Stimulated activated CD4-positive, alpha-beta T cell treated with anti-CD3 and anti-CD28 coated beads, Interleukin-4, amount 100 ng/mL, for 48 hours (primary cell): ENCODE measurements around the gene SH3GL3.

Source experiments
- DNase-seq, 2 donors: peaks; one replicate each; pipeline ENCODE4 v3.0.0-alpha.2; 2020; ENCODE audit warnings: low read depth in 2 of 2

Gene SH3GL3

DNA sequence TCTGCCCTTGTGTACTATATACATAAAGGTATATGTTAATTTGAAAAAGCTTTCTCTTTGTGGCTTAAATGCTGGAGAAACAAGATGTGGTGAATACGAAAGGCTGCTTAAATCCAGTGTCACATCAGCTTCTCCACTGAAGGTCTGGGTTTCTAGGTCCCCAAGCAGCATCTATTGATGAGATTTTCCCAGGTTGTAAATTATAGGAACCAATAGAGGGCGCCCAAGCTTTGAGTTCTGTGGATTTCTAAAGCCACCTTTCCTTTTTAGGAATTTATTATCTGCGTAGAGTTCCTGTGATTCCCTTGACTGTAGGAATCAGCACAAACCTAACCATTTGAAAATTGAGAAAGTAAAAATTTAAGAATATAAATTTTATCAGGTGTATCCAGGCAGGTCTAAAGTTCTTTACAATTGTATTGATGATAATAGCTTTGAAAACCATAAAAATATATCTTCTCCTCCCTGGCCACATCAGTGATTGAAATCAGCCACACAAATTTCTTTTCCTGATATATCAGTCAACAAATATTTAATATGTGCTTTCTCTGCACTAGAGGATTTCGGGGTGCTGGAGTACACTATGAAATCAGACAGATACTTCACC is 118.5 kb downstream of the SH3GL3 start:
- DNase-seq: no peak

- DNase-seq: no peak
Observed at GRCh38 chr15:83567318-83567717, 120.2 kb downstream of the SH3GL3 start.

GRCh38 chr15:83569341-83569740 is 122.2 kb downstream of the SH3GL3 start:
- no peak for DNase-seq

DNA sequence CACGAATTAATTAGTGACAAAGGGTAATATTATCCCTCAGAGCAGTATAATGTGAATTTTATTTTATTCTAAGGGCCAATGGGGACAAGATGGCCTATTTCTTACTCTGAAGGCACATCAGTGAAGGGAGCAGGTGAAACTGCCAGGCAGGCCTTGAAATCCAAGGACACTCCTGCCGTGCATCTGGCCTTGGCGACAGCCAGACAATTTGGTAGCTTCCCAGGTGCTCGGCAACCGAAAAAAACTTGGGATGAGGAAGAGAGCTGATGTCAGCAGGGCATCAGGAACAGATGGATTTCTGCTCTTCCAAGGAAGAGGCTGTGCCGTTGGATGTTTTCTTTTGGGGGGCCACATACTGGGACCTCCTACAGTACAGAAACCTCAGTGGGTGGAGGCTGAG is 123.6 kb downstream of the SH3GL3 start:
- no peak for DNase-seq

DNA sequence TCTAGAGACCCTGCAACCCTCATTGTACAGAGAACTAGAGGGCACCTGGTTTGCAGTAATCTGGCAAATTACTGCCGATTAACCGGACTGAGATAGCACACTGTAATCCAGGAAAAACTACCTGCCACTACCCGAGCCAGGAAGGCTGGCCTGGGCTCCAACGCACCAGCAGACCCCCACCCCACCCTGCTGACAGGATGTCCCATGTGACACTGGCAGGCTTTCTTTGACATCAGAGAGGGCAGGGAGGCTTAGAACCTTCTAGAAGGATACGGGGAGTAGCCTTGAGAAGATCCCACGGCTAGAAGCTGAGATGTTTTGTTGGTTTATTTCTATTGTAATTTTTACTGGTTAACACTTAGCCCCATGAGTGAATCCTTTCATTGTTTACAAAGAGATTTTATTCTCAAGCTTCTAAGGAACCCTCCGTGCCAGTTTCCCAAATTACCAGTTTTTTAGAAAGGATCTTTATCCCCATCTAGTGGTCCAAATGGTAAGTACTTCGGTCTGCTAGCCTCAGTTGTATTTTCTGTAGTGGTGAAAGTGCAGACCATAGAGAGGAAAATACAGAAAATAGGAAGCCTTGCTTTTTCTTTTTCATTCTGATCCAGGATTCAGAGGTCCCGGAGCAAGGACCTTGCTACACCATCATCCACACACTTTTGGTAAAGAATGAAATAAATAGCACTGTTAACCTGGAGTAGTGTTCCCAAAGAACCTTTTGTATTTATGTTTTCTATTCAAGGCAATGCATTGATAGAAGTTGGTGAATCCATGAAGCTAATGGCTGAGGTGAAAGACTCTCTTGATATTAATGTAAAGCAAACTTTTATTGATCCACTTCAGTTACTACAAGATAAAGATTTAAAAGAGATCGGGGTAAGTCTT is 124.9 kb downstream of the SH3GL3 start:
- no peak for DNase-seq

GRCh38 chr15:83574345-83574744 is 127.2 kb downstream of the SH3GL3 start:
- DNase-seq: no peak

DNA sequence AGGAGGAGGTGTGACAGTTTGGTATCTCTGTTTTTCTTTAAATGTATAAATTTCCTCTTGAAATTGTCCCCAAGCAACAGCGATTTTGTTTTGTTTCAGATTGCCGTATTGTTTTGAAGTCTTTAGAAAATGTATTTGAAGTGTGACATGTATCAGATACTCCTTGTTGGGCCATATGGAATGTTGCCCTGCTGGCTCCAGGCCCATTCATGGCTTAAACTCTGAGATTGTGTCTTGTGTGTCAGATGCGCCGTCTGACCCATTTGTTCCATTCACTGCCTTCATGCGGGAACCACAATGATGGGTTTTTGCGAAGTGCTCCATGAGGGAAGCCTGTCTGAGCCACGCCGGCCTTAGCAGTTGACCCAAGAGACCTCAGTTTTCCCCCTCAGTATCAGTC is 131.6 kb downstream of the SH3GL3 start:
- DNase-seq: no peak

DNA sequence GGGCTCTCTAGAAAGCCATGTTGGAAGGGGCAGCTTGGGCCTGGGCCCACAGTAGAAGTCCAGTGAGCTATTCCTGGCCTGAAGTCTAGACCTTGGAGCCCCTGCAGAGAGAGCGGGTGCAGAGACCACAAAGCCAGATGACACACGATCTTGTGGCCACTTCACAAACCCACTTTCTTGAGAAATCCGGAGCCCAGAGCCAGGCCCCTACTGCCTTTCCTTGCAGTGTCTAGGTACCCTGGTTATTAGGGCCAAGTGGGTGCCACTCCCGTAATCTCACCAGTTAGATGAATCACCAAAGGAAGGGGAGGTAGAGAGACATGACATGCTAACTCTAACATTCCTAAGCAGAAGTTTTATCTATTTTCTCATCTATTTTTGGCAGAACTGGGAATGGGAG is 134.2 kb downstream of the SH3GL3 start:
- no peak for DNase-seq

DNA sequence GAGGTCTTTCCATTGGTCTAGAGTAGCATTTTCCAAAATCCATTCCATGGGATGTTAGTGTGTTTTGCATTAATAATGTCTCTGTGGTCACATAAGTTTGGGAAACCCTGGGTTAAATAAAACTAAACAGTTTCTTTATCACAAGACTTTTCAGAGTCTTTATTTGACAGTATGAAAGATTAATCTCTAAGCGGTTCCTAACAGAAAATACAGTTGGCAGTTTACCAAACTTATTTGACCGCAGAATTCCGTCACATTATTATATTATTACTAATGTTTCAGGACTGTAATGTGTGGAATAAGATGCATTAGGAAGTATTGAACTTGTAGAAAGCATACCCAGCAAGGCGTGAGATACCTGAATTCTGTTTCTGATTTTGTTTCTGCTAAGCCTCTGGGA is 135.2 kb downstream of the SH3GL3 start:
- no peak for DNase-seq

DNA sequence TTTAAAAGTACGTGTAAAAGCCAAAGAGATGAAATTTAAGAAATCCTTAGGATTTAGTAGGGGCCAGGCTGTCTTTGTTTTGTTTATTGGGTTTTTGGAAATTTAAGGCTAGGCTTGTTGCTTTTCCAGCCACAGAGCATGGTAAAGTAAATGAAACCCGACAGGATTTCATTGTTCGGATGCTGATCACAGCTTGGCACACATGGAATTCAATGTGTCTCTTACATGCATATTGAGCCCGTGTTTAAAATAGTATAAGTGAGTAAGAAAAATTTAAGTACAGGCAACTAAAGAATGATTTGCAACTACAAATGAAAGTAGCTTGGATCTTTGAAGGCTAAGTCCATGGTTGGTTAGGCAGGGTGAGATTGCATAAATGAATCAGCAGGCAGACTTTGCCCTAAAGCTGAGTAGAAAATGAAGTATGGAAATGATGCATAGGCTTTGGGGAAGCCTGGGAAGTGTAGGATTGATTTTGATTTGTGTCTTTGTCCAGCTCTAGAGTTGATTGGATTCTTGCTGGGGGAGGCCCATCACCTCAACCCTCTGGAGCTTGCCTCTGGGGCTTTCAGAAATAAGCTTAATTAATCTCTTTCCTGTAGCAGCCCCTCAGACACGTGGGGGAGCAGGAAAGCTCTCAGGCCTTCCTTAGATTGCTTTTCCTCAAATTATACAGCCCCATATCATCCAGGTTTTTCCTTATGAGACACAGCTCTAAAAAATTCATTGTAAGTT is 138.6 kb downstream of the SH3GL3 start:
- no peak for DNase-seq

DNA sequence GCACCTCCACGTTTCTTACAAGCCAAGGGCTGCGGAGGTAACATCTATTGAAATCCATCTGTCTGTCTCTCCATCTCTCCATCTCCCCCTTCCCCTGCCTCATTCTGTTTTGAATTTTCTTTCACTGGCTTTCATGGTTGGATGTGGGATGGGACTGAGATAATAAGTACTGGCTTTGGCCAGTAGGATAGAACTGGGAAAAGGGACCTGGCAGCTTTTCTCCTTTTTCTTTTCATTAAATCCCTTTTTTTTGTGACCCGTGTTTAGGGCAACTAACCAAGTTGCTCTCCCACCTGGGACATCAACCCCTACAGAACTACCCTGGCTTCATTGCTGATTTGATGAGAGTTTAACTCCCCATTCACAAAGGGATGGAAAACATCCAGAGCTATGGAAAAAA is 139.9 kb downstream of the SH3GL3 start:
- no peak for DNase-seq

DNA sequence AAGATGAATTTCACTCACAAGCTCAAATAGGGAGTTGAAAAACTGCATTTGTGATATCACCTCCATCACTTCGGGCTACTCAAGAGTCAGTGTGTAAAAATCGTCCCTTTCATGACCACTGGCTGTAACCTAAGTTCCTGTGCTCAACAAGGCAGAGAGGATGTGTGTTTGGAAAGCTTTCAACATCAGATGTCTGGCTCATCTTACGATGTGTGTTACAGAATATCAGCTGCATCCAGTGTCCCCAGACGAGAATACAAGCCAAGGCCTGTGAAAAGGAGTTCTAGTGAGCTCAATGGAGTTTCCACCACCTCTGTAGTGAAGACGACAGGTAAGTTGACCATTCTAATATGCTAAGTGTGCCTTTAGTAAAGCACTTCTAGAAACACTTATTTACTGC is 141.3 kb downstream of the SH3GL3 start:
- DNase-seq: no peak

DNA sequence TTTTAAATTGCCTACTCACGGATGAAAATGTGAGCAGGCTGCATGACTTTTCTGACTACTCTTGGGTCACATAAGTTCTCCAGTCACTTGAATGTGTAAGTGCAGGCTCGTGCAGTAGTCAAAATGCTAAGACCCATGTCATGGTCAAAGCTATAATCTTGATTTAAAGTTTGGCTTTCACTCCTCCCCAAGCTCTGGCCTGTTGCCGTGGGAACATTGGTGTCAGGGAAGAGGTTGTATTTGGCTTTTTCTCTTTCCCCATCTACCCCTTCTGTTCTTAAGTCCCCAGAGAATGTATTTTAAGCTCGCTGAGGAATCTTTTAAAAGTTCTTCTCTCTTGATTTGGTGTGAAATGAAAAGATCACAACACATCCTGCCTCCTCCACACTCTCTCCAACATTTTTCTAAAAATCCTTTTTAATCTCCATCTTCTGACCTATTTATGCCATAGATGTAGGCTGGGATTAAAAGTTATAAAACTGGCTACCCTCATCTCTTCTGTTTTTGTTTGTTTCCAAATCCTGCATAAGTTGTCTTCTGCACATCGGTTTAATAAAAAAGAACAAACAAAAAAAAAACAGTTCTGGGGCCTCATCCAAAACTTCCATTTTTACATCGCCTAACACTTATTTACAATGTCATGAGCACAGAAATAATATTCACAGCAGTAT is 145.4 kb downstream of the SH3GL3 start:
- DNase-seq: no peak

DNA sequence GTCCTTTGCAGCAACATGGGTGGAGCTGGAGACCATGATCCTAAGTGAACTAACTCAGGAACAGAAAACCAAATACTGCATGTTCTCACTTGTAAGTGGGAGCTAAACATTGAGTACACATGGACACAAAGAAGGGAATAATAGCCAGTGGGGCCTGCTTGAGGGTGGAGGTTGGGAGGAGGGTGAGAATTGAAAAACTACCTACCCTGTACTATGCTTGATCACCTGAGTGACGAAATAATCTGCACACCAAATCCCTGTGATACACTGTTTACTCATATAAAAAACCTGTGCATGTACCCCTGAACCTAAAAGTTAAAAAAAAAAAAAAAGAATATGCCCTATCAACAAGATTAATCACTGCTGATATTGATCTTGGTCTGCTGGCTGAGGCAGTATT is 148.1 kb downstream of the SH3GL3 start:
- no peak for DNase-seq

GRCh38 chr15:83598031-83598430 is 150.9 kb downstream of the SH3GL3 start:
- no peak for DNase-seq

DNA sequence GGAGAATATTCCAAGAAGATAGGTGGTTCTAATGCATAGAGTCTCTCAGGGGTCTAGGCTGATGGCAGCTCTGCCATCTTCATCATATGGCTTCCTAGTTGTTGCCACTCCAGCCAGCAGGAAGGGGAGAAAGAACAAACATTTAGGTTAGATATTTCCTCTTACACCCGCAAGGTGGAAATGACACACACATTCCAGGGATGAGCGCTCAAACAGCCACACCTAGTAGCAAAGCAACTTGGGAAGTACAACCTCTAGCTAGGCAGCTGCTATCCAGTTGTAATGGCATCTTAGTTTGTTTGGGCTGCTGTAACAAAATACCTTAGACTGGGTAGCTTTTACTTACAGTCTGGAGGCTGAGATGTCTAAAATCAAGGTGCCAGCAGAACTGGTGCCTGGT is 154.9 kb downstream of the SH3GL3 start:
- DNase-seq: no peak

DNA sequence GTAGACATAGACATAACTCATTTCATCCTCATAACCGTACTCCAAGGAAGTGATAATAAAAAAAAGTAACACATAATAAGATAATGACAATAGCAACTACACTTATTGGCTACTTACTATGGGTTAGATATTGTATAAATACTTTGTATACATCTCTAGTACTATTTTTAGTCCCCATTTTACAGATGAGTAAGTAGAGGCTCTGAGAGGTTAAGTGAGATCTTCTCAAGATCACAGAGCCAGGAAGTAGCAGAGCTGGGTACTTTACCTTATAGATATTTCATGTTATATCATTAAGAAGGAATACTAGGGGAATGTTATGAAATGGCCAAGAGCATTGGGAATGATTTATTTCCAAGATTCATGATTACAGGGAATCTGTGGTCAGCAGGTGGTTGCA is 157.4 kb downstream of the SH3GL3 start:
- DNase-seq: no peak

DNA sequence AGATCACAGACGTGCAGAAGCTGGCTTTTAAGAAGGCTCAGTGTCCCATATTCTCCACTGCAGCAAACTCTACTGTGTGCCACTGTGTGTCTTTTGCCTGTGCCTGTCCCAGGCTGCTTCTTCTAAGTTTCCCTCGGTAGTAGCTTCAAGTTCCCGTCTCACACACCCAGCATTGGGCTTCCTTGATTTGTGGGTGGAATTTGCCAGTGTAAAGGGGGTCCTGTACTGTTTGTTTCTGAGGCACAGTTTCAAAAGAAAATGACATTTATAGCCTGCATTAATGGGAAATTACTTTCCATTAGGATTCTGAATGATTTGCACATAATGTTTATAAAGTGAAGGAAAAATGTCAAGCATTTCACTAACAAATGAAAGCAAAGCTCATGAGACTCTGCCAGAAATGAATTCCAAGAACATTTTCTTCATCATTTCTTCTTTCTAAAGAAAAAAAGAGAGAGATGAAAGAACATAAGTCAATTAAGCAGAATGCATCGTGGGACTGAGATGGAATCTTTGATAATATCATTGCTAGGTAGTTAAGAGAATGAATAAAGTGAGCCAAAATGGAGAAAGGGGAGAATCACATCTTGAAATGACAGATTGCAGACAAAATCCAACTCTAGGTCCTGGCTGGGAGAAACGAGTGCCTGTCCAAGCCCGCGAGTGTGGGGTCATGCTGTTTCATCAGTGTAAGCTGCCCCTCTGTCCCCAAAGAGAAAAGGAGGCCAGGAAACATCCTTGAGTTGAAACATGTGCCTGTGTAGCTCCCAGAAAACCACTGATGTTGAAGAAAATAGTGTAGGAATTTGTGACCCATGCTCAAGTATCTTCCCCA is 158.2 kb downstream of the SH3GL3 start:
- DNase-seq: no peak

GRCh38 chr15:83610132-83610531 is 163.0 kb downstream of the SH3GL3 start:
- no peak for DNase-seq

- no peak for DNase-seq
Observed at GRCh38 chr15:83610901-83611685, 164.0 kb downstream of the SH3GL3 start.

GRCh38 chr15:83612226-83612625 is 165.1 kb downstream of the SH3GL3 start:
- DNase-seq: no peak
